Stimulated activated memory B cell treated with anti-CD40 and anti-IgM and Interleukin-4, amounts not matched to agents 10 μg/mL and 1 μg/mL and 100 μg/mL, for 72 hours (primary cell): ENCODE data around the gene RCOR3.
"Not testable (repeated sequence)": the region's sequence is repeated elsewhere in the genome, so short reads cannot be mapped to it uniquely, and the experiment has no call there.

Experiments
- ATAC-seq: fragments of 150-1000 bp; cut with Tn5 transposase; 2 replicates; pipeline ENCODE4 v1.10.0; 2021
- H3K27ac Mint-ChIP-seq: one replicate; pipeline ENCODE4 v1.8.0; 2022; ENCODE audit warnings: mild to moderate bottlenecking, mixed read lengths
- H3K27me3 Mint-ChIP-seq: one replicate; pipeline ENCODE4 v1.8.0; 2022; ENCODE audit warnings: mixed read lengths
- H3K36me3 Mint-ChIP-seq: one replicate; pipeline ENCODE4 v1.8.0; 2022; ENCODE audit warnings: mixed read lengths
- H3K4me1 Mint-ChIP-seq: one replicate; pipeline ENCODE4 v1.8.0; 2022; ENCODE audit warnings: mixed read lengths
- H3K4me3 Mint-ChIP-seq: one replicate; pipeline ENCODE4 v1.8.0; 2022; ENCODE audit warnings: mild to moderate bottlenecking, moderate library complexity, mixed read lengths
- H3K9me3 Mint-ChIP-seq: one replicate; pipeline ENCODE4 v1.8.0; 2022; ENCODE audit warnings: mixed read lengths

The RCOR3 gene

DNA sequence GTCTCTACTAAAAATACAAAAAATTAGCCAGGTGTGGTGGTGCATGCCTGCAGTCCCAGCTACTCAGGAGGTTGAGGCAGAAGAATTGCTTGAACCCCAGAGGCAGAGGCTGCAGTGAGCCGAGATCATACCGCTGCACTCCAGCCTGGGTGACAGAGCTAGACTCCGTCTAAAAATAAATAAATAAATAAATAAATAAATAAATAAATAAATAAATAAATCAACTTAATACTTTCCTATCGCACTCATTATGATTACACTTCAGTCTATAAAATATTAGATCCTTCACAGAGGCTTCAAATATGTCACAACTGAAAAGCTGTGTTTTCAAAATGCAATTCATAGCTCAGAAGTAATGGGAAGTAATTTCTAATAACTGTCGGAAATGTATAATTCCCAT lies 15.5 kb upstream of the RCOR3 start:
- H3K9me3 Mint-ChIP-seq, H3K27ac Mint-ChIP-seq, H3K27me3 Mint-ChIP-seq, H3K4me1 Mint-ChIP-seq, H3K36me3 Mint-ChIP-seq, H3K4me3 Mint-ChIP-seq, ATAC-seq: not testable (repeated sequence)

DNA sequence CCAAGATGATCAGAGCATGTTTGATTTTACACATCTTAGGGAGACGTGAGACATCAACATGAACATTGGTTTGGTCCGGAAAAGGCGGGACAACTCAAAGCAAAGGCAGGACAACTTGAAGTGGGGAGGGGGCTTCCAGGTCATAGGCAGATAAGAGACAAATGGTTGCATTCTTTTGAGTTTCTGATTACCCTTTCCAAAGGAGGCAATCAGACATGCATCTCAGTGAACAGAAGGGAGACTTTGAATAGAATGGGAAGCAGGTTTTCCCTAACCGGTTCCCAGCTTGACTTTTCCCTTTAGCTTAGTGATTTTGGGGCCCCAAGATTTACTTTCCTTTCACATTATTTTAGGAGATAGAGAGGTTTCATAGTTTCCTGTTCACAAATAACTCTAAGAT lies 12.6 kb upstream of the RCOR3 start:
- not testable (repeated sequence) for H3K36me3 Mint-ChIP-seq, H3K4me3 Mint-ChIP-seq, H3K27me3 Mint-ChIP-seq, H3K4me1 Mint-ChIP-seq, H3K27ac Mint-ChIP-seq, H3K9me3 Mint-ChIP-seq, ATAC-seq

DNA sequence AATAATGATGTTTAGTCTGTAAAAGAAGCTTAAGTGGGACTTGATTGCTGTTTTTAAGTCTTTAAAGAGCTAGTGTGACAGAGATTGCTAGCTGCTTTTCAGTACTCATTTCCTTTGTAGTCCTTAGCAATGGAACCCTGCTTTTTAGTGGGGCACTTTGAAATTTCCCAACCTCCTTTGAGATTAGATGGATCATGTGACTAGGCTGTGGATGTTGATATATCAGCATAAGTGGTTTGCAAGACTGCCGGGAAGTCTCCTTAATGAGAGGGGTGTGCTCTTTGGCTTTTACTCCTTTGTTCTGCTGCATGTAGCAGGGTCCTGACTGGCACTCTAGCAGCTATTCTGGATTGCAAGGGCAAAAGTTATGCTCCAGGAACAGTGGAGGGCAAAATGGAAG lies 11.2 kb upstream of the RCOR3 start:
- Mint-ChIP-seq H3K4me3 (no peak overlapping the region), H3K27me3 (peaks cover 9% of the 10 kb centered on the region), H3K9me3 (no peaks in the 10 kb centered on the region), H3K27ac (no peak overlapping the region), H3K4me1 (no peaks in the 10 kb centered on the region), H3K36me3 (no peaks in the 10 kb centered on the region)
- ATAC-seq = no peak

DNA sequence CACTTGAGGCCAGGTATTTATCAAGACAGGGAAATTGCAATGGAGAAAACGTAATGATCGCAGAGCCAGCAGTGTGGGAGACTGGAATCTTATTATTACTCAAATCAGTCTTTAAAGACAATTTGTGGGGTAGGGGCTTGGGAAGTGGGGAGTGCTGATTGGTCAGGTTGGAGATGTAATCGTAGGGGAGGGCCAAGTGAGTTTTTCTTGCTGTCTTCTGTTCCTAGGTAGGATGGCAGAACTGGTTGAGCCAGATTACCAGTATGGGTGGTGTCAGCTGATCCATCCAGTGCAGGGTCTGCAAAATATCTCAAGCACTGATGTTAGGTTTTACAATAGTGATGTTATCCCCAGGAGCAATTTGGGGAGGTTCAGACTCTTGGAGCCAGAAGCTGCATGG lies 9.6 kb upstream of the RCOR3 start:
- H3K9me3 Mint-ChIP-seq, H3K36me3 Mint-ChIP-seq, H3K27me3 Mint-ChIP-seq, H3K4me1 Mint-ChIP-seq, H3K27ac Mint-ChIP-seq, ATAC-seq, H3K4me3 Mint-ChIP-seq: not testable (repeated sequence)

DNA sequence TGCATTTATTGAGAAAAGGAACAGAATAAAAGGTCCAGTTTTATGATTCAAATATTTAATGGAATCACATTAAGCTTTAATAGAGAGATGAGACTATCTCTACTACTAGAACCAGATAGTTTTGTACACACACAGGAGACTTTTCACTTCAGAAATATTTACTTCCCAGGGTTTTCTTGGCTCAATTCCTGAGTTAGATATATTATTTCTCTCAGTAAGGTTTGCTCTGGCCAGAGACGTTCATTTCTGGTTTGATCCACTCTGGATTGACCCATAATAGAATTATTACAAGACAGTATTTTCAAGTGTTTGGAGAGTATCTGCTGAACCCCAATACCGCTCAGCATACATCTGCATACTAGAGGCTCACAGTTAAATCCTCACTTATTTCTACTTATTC lies 1.3 kb upstream of the RCOR3 start:
- Mint-ChIP-seq H3K4me3 (peak overlapping the region; percentile 96), H3K4me1 (peaks cover 22% of the 10 kb centered on the region), H3K9me3 (no peaks in the 10 kb centered on the region), H3K36me3 (peaks cover 6% of the 10 kb centered on the region), H3K27me3 (no peaks in the 10 kb centered on the region), H3K27ac (peak overlapping the region; percentile 96)
- ATAC-seq = no peak

DNA sequence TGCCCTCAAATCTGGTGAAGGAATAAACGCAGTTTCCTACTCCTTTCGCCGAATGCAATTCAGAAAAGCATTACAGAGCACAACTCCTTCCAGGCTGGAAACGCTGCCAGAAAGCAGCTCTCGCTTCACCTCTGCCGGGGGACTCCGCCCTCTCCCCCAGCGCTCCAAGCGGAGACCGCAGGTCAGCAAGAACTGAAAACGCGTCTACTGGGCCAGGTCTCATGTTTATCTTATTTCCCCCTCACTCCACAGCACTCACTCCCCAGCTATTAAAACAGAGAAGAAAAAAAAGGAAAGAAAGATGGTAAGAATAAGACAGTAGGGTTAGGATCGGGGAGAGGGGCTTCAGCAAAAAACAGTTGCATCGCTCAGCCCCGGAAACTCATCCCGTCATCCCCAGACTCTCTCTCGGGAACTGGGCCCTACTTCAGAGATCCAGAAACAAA lies 833 bp upstream of the RCOR3 start:
- no peaks in the 10 kb centered on the region for H3K9me3 Mint-ChIP-seq
- H3K4me1 Mint-ChIP-seq = peaks cover 22% of the 10 kb centered on the region
- peaks cover 6% of the 10 kb centered on the region for H3K36me3 Mint-ChIP-seq
- peak; percentile 56 for ATAC-seq
- H3K27ac Mint-ChIP-seq = peak overlapping the region; percentile 96
- H3K4me3 Mint-ChIP-seq = peak overlapping the region; percentile 96
- H3K27me3 Mint-ChIP-seq = no peaks in the 10 kb centered on the region

DNA sequence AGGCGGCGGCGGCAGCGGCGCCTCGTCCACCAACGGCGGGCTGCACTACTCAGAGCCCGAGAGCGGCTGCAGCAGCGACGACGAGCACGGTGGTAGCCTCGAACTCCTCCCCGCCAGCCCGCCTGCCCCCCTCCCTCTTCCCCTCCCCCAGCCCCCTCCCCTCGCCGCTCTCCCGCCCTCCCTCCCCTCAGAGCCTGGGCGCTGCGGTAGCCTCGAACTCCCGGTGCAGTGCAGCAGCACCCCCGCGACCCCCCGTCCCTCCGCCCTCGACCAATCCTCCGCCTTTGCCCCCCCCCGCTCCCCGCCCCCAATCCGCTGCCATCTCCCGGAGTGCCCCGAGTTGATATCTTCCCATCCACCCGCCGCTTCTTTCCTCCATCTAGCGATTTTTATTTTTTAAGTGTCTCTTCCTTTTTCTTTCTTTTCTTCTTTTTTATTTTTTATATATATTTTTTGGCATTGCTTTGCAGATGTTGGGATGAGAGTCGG lies 516 bp downstream of the RCOR3 start:
- Mint-ChIP-seq H3K4me3 (peak overlapping the region; percentile 96), H3K27ac (peak overlapping the region; percentile 96), H3K27me3 (no peaks in the 10 kb centered on the region), H3K36me3 (peaks cover 15% of the 10 kb centered on the region), H3K4me1 (peaks cover 22% of the 10 kb centered on the region), H3K9me3 (no peaks in the 10 kb centered on the region)
- ATAC-seq = no peak

DNA sequence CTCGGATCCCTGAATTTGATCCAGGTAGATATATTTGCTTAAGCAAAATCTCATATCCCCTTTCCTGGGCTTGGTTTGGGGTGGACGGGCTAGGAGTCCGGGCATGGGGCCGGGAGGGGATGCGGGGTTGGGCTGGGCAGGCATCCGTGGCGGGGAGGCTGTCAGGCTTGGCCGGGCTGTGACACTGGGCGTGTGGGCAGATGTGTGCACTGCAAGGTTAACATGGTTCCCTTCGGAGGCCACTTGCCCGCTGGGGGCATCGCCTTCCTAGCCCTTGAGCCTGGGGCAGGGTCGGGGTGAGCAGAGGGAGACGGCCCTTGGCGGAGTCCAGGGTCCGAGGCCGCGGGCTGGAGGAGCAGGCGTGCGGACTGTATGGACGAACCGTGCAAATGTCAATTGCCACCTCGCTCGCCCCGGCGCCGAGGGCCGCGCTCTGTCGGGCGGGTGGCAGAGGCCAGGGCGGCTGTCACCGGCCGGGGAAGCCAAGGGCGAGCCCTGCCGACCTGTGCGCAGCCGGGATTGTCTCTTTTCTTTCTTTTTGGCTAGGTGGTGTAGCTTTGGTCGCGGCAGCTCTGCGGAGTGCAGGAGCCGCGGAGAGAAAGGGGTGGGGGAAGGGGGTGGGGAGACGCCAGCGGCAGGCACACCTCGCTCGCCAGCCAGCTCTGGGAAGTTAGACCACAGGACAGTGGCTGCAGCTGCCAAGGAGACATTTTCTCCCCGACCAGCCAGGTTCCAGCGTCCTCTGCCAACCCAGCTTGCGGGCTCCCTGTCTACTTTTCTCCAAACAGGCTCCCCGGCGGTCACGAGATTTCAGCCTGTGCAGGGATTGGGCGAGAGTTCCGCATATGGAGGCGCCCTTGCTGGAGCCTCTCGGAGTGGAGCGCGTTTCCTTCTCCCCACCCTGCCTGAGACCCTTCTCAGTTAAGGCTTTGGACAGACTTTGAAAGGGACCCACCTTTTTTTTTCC lies 1.3 kb downstream of the RCOR3 start:
- peak overlapping the region; percentile 96 for H3K4me3 Mint-ChIP-seq
- no peaks in the 10 kb centered on the region for H3K27me3 Mint-ChIP-seq
- H3K27ac Mint-ChIP-seq = peak overlapping the region; percentile 96
- no peaks in the 10 kb centered on the region for H3K9me3 Mint-ChIP-seq
- H3K36me3 Mint-ChIP-seq = peaks cover 19% of the 10 kb centered on the region
- H3K4me1 Mint-ChIP-seq = peaks cover 25% of the 10 kb centered on the region
- ATAC-seq = peak; percentile 59

DNA sequence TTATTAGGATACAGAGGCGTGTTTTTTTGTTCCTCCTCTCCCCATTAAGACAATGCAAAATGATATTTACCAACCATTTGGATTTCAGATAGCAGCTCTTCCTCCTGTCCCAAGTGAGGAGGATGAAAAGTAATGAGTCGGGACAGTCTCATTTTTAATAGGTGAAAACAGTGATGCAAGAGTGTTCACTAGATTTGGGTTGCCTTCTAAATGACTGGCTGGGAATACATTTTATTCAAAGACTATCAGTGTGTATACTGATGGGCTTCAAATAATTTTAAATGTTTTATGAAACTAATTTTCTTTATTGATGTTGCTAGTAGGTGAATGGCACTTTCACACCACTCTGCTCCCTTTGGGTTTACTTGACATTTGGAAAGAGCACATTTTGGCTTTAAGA lies 2.1 kb downstream of the RCOR3 start:
- Mint-ChIP-seq H3K4me3 (peak overlapping the region; percentile 96), H3K4me1 (peaks cover 31% of the 10 kb centered on the region), H3K9me3 (no peaks in the 10 kb centered on the region), H3K27ac (peak overlapping the region; percentile 96), H3K27me3 (no peaks in the 10 kb centered on the region), H3K36me3 (peaks cover 24% of the 10 kb centered on the region)
- no peak for ATAC-seq

DNA sequence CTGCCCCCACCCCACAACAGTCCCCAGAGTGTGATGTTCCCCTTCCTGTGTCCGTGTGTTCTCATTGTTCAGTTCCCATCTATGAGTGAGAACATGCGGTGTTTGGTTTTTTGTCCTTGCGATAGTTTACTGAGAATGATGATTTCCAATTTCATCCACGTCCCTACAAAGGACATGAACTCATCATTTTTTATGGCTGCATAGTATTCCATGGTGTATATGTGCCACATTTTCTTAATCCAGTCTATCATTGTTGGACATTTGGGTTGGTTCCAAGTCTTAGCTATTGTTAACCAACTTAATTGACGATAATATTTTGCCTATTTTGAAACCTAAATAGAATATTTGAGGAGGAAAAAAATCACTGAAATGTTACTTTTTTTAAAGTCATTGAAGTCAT lies 3.9 kb downstream of the RCOR3 start:
- not testable (repeated sequence) for H3K27me3 Mint-ChIP-seq, ATAC-seq, H3K4me3 Mint-ChIP-seq, H3K27ac Mint-ChIP-seq, H3K9me3 Mint-ChIP-seq
- H3K4me1 Mint-ChIP-seq = peaks cover 21% of the 10 kb centered on the region
- H3K36me3 Mint-ChIP-seq = peaks cover 24% of the 10 kb centered on the region

DNA sequence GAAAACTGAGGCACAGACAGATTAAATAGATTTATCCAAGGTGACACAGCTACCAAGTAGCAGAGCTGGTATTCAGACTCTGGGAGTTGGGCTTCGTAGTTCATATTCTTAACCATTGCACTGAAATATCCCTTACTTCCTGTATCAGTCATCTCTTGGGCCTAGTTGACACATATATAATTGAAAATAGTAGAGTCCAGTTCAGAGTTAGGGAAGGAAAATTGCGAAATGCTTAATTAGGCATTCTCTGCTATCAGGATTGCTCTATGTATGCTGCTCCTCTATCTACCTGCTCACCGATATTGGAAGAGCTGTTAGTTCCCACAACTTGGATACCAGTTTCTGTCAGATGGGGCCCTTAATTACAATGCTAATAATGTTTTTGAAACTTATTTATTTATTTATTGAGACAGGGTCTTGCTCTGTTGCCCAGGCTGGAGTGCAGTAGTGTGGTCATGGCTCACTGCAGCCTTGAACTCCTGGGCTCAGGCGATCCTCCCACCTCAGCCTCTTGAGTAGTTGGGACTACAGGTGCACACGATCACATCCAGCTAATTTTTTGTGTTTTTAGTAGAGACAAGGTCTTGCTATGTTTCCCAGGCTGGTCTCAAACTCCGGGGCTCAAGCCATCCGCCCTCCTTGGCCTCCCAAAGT lies 8.2 kb downstream of the RCOR3 start:
- Mint-ChIP-seq H3K27me3 (no peaks in the 10 kb centered on the region), H3K9me3 (no peaks in the 10 kb centered on the region), H3K27ac (no peak overlapping the region), H3K4me1 (peaks cover 8% of the 10 kb centered on the region), H3K4me3 (no peak overlapping the region), H3K36me3 (peaks cover 33% of the 10 kb centered on the region)
- no peak for ATAC-seq

DNA sequence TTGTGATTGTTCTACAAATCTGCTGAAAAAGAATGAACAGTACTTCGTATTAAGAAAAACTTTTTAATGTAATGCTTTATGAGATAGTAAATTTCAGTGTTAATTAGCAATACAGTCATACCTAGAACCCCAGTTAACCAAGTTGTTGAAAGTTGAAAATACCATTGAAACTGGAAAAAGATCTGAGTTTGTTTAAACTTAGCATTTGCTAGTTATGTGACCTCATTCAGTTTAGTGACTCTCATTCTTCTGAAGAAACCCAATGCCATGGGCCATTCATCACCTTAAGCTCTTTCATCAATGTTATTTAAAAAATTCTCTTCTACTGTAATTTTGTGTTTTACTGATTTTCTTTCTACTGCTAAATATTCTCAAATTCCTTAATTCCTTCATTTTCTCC lies 20.2 kb downstream of the RCOR3 start:
- no peak for ATAC-seq
- H3K4me1 Mint-ChIP-seq = no peaks in the 10 kb centered on the region
- H3K9me3 Mint-ChIP-seq = no peaks in the 10 kb centered on the region
- H3K27me3 Mint-ChIP-seq = no peaks in the 10 kb centered on the region
- H3K27ac Mint-ChIP-seq = no peak overlapping the region
- H3K4me3 Mint-ChIP-seq = no peak overlapping the region
- peaks cover 7% of the 10 kb centered on the region for H3K36me3 Mint-ChIP-seq

DNA sequence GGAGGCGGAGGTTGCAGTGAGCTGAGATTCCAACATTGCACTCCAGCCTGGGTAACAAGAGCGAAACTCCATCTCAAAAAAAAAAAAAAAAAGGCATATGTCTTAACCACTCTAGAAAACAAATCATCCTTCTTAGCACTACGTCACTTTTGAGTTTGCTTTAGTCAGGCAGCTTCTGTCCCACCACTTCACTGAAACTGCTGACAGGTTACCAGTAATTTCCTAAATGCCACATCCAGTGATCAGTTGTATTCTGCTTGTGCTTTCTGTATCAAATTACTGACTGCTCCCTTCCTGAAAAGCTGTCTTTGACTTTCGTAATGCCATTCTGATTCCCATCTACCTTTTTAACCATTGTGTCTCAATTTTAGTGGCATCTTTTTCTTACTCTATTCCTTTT lies 21.7 kb downstream of the RCOR3 start:
- Mint-ChIP-seq H3K9me3 (no peaks in the 10 kb centered on the region), H3K4me1 (no peaks in the 10 kb centered on the region), H3K27me3 (no peaks in the 10 kb centered on the region), H3K36me3 (peaks cover 19% of the 10 kb centered on the region), H3K27ac (no peak overlapping the region), H3K4me3 (no peak overlapping the region)
- ATAC-seq = no peak

DNA sequence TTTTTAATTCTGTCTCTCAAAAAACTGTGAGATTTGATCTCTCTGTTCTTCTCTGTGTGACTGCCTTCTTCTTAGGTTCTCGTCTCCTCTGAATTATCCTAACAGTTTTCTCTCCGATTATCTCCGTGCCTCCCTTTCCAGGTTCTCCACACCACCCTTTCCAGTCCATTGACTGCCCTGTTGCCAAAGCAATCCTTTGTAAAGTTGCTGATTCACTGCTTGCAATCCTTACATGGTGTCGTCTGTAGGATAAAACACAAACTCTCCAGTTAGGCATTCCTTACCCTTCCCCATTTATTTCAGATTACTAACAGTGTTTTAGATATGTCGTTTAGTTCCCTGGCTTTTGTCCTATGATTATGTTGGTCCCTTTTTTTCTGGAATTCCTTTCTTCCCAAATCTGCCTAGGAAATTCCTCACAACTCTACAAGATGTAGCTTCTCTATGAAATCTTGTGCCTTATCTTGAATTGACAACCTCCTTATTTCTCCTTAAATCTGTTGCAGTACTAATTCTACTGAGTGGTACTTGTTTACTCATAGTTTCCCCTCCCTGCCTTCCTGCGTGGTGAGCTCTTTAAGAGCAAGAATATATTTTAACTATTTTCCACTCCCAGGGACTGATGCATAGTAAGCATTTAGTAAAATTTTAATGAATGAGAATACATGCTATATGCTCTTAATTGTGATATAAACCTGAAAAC lies 22.3 kb downstream of the RCOR3 start:
- no peak for ATAC-seq
- no peaks in the 10 kb centered on the region for H3K9me3 Mint-ChIP-seq
- H3K4me3 Mint-ChIP-seq = no peak overlapping the region
- no peaks in the 10 kb centered on the region for H3K27me3 Mint-ChIP-seq
- H3K36me3 Mint-ChIP-seq = peaks cover 24% of the 10 kb centered on the region
- no peaks in the 10 kb centered on the region for H3K4me1 Mint-ChIP-seq
- no peak overlapping the region for H3K27ac Mint-ChIP-seq

DNA sequence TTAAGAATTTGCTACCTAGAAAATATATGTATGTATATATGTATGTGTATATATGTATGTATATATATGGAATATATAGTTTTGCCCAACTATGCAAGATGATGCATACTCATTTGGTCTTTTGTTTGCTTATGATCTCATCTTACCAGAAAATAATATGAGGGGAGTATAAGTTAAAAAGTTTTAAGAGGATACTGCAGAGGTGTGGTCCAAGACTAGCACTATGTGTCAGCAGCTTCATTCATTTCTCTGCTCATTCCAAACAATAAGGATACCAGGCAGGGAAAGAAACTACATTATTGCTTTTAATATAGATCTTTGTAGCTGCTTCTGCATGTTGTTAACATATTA lies 22.8 kb downstream of the RCOR3 start:
- Mint-ChIP-seq H3K36me3 (peaks cover 28% of the 10 kb centered on the region), H3K27me3 (no peaks in the 10 kb centered on the region), H3K27ac (no peak overlapping the region), H3K4me3 (no peak overlapping the region), H3K4me1 (peaks cover 4% of the 10 kb centered on the region), H3K9me3 (no peaks in the 10 kb centered on the region)
- ATAC-seq = no peak
